ENCODE results near the gene PSMB3.

DNA sequence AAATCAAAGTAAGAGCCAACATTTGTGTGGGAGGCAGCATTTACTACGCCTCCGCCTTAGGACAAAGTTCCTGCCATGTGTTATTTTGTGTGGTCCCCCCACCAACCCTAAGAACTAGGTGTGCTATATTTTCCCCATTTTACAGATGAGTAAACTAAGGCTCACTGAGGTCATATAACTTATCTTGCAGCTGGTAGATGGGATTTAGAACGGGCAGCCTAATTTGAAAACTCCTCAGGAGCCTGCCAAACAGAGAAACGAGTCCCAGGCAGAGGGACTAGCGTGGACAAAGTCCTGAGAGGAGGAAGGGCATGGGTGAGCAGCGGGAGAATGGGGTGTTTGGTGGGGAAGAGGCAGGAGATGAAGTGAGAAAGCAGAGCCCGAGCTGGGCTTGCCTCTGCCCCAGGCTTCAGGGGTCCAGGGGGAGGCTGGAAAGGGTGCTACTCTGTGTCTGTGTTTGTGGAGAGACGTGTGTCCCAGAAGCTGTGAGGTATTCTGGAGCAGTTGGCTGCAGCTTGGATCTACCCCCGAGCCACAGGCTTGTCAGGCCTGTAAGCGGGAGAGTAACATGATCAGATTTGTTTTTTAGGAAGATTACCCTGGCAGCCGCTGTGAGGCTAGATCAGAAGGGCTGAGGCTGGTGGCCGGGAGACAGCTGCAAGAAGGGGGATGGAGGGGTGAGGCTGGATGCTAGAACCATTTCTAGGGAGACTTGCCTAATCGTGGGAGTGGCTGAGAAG is 42.5 kb upstream of the PSMB3 start:
- TF ChIP-seq, protein P1, sequence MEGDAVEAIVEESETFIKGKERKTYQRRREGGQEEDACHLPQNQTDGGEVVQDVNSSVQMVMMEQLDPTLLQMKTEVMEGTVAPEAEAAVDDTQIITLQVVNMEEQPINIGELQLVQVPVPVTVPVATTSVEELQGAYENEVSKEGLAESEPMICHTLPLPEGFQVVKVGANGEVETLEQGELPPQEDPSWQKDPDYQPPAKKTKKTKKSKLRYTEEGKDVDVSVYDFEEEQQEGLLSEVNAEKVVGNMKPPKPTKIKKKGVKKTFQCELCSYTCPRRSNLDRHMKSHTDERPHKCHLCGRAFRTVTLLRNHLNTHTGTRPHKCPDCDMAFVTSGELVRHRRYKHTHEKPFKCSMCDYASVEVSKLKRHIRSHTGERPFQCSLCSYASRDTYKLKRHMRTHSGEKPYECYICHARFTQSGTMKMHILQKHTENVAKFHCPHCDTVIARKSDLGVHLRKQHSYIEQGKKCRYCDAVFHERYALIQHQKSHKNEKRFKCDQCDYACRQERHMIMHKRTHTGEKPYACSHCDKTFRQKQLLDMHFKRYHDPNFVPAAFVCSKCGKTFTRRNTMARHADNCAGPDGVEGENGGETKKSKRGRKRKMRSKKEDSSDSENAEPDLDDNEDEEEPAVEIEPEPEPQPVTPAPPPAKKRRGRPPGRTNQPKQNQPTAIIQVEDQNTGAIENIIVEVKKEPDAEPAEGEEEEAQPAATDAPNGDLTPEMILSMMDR (IDR thresholded peaks at IDR 0.05; ENCODE audit: low read length) = no peak
- TF ChIP-seq EZH2 (IDR thresholded peaks at IDR 0.05; ENCODE audit: borderline replicate concordance, low read length) = no peak

Data from OCI-LY1 (cell line).